22Rv1 (cell line): ENCODE data around the gene DIP2B.

Experiments used
- H3K27ac ChIP-seq: fragments of 450-650 bp; 2 replicates; pipeline ENCODE4 v1.5.1; 2017
- CTCF ChIP-seq: fragments of 450-650 bp; IDR thresholded peaks from 2 replicates; pipeline ENCODE4 v1.5.1; 2017; ENCODE audit warnings: mild to moderate bottlenecking
- ZFX ChIP-seq: fragments of 450-650 bp; IDR thresholded peaks from 2 replicates; pipeline ENCODE4 v1.6.1; 2017; ENCODE audit warnings: antibody characterized with exemption, borderline replicate concordance

The DIP2B gene

DNA sequence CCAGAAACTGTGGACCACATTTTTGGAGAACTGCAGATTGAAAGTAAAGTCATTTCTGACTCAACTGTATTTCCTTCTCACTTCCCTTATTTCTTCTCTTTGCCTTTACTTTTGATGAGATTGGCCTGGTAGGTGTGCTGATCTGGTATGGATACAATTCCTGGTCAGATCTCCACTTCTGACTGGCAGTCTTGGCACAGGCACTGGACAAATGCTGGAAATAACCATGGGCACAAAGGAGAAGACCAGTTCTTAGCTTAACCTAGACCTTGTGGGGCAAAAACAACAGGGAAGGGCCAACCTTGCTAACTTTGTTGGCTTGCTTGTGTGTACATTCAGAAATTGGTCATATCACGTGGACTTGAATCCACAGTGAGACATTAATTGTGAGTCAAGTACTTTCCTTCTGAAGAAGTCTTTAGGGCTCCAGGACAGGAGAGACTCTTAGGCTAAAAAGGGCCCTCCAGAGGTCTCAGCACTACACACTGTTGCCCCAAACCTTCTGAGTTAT lies 75.0 kb downstream of the DIP2B start:
- H3K27ac ChIP-seq = no peak overlapping the region
- TF ChIP-seq CTCF (no peak), ZFX (no peak)

DNA sequence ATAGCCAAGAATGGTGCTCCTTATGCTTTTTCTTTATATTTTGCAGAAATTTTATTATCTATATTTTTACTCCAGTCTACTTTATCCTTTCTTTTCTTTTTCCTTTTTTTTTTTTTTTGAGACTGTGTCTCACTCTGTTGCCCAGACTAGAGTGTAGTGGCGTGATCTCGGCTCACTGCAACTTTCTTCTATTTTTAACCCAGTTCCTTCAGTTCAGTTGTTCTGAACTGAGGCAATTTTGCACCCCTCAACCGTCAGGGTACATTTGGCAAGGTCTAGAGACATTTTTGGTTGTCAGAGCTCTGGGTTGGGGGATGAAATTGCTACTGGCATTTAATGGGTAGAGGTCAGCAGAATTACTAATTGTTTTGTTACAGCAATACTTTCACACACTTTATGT lies 75.7 kb downstream of the DIP2B start:
- no peak overlapping the region for H3K27ac ChIP-seq
- no peak for TF ChIP-seq CTCF
- TF ChIP-seq ZFX = no peak

DNA sequence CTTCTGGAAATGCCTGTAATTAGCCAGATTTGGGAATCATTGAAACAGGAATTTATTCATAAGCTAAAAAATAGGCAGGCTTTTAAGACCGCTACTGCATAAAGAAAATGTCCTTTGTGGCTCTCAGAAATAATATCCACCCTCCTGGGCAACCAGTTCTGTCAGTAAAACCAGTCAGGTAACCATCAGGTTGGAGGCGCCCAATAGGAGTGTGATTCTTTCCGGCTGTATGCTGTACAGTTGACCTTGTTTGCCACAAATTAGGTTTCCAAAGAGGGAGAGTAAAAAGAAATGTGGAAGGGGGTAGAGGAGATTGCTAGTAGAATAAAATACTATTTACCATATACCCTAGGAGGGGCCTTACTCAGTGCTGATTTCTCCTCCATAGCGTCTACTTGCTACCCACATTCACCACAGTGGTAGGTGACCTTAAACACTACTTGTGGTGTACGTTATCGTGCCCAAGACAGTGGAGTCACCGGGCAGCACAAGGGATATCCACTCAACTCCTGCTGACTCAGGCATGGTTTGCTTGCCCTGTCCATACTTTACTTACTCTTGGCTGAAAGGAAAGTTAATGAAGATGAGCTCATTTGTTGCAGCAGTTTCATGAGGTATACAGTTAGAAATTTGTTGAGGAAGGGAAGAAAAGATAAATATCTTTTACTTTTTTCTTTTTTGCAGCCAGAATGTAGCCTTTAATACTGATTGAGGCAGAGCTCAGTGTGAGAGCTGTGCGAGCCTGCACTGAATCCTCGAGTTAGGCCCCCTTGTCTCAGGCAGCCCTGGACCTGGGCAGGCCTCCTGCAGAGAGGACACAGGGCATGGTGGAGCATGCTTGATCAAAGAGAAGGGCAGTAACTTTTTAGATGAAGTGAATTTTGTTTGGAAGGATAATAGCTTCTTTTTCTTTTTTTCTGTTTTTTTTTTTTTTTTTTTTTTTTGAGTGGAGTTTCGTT lies 76.7 kb downstream of the DIP2B start:
- H3K27ac ChIP-seq = no peak overlapping the region
- TF ChIP-seq ZFX (no peak), CTCF (no peak)

- H3K27ac ChIP-seq = no peak overlapping the region
- TF ChIP-seq ZFX = no peak
- TF ChIP-seq CTCF = no peak
Measured at GRCh38 chr12:50584135-50584534, 79.3 kb downstream of the DIP2B start.

DNA sequence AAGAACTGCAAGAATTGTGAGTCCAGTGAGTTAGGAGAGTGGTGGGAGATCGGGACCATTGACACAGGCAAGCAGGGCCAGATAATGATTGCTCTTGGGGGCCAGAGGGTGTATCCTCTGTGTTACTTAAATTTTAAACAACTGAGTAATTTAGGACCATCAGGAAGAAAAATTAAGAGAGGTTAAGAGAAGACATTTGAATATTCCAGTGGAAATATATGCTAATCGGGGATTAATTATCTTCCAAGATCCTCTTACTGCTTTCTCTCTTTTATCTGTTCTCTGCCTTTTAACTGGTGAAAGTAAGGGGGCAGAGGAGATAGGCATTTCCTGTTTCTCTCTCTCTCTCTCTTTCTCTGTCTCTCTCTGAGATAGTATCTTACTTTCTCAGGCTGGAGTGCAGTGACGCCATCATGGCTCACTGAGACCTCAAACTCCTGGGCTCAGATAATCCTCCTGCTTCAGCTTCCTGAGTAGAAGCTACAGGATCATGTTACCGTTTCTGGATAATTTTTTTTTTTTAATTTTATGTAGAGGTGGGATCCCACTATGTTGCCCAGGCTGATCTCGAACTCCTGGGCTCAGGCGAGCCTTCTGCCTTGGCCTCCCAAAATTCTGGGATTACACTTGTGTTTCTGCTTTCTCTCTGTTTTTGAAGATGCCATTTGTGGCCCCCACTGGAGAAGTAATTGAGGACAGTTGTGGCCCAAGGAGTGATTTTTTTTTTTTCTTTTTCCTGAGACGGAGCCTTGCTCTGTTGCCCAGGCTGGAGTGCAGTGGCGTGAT lies 85.1 kb downstream of the DIP2B start:
- no peak overlapping the region for H3K27ac ChIP-seq
- no peak for TF ChIP-seq ZFX
- no peak for TF ChIP-seq CTCF

DNA sequence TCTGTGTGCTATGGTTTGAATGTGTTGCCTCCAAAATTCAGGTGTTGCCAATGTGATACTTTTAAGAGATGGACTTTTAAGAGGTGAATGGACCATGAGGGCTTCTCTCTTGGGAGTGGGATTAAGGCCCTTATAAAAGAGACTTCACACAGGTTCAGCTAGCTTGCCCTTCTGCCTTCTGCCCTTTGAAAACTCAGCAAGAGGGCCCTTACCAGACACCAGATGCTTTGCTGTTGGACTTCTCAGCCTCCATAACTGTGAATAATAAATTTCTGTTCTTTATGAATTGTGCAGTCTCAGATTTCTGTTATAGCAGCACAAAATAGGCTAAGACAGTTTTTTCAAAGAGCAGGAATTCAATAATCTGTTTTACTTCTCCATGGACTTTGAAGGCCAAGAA lies 86.1 kb downstream of the DIP2B start:
- no peak overlapping the region for H3K27ac ChIP-seq
- TF ChIP-seq CTCF (no peak), ZFX (no peak)
